Natural killer cell (primary cell): ENCODE measurements around the gene PDE4D. TPM values are rescaled to one million over a fixed set of nuclear protein-coding genes. Genes with fewer than 3 reads are reported as not detected.

Experiments used
- ATAC-seq, 3 donors: fragments of 150-1000 bp in 2 of 3; fragments of 200-7000 bp in 1 of 3; cut with Tn5 transposase; 1 replicate in 1 of 3; 2 replicates in 2 of 3; pipeline ENCODE4 v1.10.0; 2021; ENCODE audit warnings: mild to moderate bottlenecking in 2 of 3, moderate library complexity in 2 of 3
- DNase-seq, 2 donors: peaks; one replicate each; pipeline versions ENCODE4 v3.0.0 to v3.0.0-alpha.2; 2013 to 2021; ENCODE audit warnings: mixed read lengths in 1 of 2
- H3K27ac ChIP-seq: one replicate; pipeline ENCODE4 v1.5.1; 2013; ENCODE audit warnings: mild to moderate bottlenecking, low read length
- H3K27me3 ChIP-seq: one replicate; pipeline ENCODE4 v1.6.1; 2013; ENCODE audit warnings: low read length; ENCODE audit not compliant: control insufficient read depth, insufficient read depth
- H3K36me3 ChIP-seq: one replicate; pipeline ENCODE4 v1.6.1; 2013; ENCODE audit warnings: low read length; ENCODE audit not compliant: control insufficient read depth, insufficient read depth
- H3K4me1 ChIP-seq: one replicate; pipeline ENCODE4 v1.6.1; 2013; ENCODE audit warnings: low read length; ENCODE audit not compliant: control insufficient read depth, insufficient read depth
- H3K4me3 ChIP-seq: one replicate; pipeline ENCODE4 v1.5.1; 2013; ENCODE audit warnings: low read length
- H3K9me3 ChIP-seq: one replicate; pipeline ENCODE4 v1.6.1; 2013; ENCODE audit warnings: low read length; ENCODE audit not compliant: control insufficient read depth, insufficient read depth
- H3K27ac Mint-ChIP-seq, 2 donors: one replicate each; pipeline ENCODE4 v1.8.0; 2022; ENCODE audit warnings: mild to moderate bottlenecking in 2 of 2, mixed read lengths in 2 of 2, moderate library complexity in 1 of 2
- H3K27me3 Mint-ChIP-seq, 2 donors: one replicate each; pipeline ENCODE4 v1.8.0; 2022; ENCODE audit warnings: low read depth in 2 of 2, mixed read lengths in 2 of 2
- H3K36me3 Mint-ChIP-seq: one replicate; pipeline ENCODE4 v1.8.0; 2022; ENCODE audit warnings: mixed read lengths
- H3K4me1 Mint-ChIP-seq, 2 donors: one replicate each; pipeline ENCODE4 v1.8.0; 2022; ENCODE audit warnings: mixed read lengths in 2 of 2
- H3K4me3 Mint-ChIP-seq: one replicate; pipeline ENCODE4 v1.8.0; 2022; ENCODE audit warnings: mild to moderate bottlenecking, moderate library complexity, mixed read lengths
- H3K9me3 Mint-ChIP-seq, 2 donors: one replicate each; pipeline ENCODE4 v1.8.0; 2022; ENCODE audit warnings: mixed read lengths in 2 of 2
- WGBS: methylation state at CpG from one replicate; pipeline ENCODE4 v1.1.7; 2013; ENCODE audit warnings: missing lambda C conversion rate; ENCODE audit not compliant: insufficient coverage; 5-methylcytosine and 5-hydroxymethylcytosine counted together
- intact Hi-C: fragments of 100-400 bp; cut with micrococcal nuclease; formaldehyde crosslinking; loops from one replicate; pipeline ENCODE4 v1.14.2; 2022
- total RNA-seq, 4 donors: library from RNA; stranded (reverse); fragments of 120-200 nt in 1 of 4; gene quantifications; one replicate each; pipeline versions ENCODE4 v1.2.3 to v1.2.4, GENCODE V29; 2013 to 2022
- TF ChIP-seq, protein P1 (sequence below): fragments of 200-600 bp; IDR thresholded peaks from one replicate; pipeline ENCODE4 v1.8.0; 2022; ENCODE audit warnings: antibody characterized with exemption

The PDE4D gene
- total RNA-seq, 3 donors from 2014 or later (not counting 1 experiment from before 2014, with no cell fraction given): 109 to 170 (median 116) TPM

DNA sequence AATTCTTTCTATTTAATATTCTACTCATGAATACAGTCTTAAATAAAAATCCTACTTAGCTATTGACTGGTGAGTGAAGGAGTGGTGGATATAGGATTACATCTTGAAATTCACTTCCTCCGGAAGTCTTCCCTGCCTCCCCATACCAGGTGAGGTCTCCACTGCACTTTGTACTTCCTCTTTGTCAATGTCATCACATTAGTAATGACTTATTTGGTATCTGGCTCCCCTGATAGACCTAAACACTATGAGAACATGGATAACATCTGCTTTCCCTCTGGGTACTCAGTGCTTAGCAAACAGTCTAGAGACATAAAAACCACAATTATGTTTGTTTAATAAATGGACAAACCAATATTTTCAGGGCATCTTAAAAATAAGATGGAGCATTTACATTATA is 532.1 kb downstream of the PDE4D start:
- WGBS: no CpG with 5 or more reads among the region's 1 CpG
- DNase-seq (no peak), ATAC-seq (no peak)
- no peaks in the 10 kb centered on the region for H3K27me3 ChIP-seq
- no peak overlapping the region for H3K27ac ChIP-seq
- no peaks in the 10 kb centered on the region for H3K36me3 ChIP-seq
- H3K27me3 Mint-ChIP-seq: peaks cover 0 to 3% of the 10 kb centered on the region in 2 donors
- intact Hi-C loops: no loop called here
- no peaks in the 10 kb centered on the region for H3K9me3 ChIP-seq
- H3K4me1 Mint-ChIP-seq: peaks cover 24 to 29% of the 10 kb centered on the region in 2 donors
- H3K4me3 Mint-ChIP-seq: no peak overlapping the region
- TF ChIP-seq, protein P1, sequence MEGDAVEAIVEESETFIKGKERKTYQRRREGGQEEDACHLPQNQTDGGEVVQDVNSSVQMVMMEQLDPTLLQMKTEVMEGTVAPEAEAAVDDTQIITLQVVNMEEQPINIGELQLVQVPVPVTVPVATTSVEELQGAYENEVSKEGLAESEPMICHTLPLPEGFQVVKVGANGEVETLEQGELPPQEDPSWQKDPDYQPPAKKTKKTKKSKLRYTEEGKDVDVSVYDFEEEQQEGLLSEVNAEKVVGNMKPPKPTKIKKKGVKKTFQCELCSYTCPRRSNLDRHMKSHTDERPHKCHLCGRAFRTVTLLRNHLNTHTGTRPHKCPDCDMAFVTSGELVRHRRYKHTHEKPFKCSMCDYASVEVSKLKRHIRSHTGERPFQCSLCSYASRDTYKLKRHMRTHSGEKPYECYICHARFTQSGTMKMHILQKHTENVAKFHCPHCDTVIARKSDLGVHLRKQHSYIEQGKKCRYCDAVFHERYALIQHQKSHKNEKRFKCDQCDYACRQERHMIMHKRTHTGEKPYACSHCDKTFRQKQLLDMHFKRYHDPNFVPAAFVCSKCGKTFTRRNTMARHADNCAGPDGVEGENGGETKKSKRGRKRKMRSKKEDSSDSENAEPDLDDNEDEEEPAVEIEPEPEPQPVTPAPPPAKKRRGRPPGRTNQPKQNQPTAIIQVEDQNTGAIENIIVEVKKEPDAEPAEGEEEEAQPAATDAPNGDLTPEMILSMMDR: no peak
- peaks cover 12% of the 10 kb centered on the region for H3K4me1 ChIP-seq
- no peak overlapping the region for H3K27ac Mint-ChIP-seq
- H3K36me3 Mint-ChIP-seq: no peaks in the 10 kb centered on the region
- no peaks in the 10 kb centered on the region for H3K9me3 Mint-ChIP-seq
- H3K4me3 ChIP-seq: no peak overlapping the region

DNA sequence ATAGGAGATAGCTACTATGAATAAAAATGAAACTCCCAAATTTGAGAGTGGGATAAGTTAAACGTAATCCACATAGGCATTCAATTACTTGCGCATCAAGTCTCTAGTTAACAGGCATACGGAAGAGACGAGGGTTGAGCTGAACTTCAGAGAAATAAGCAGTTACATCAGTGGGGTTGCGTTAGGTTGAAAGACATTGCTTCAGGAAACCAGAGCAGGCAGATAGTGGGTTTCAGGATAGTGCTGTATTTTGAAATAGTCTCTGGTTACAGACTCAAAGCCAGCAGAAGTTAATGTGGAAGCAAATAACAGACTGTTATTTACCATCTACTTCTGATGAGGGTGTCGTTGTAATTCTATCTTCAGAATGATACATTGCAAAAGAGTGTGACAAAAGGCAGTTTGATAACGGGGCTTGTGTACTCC is 533.4 kb downstream of the PDE4D start:
- intact Hi-C loops: no loop called here
- ATAC-seq (peak in 1 of 3 donors; percentile 41), DNase-seq (no peak)
- no peaks in the 10 kb centered on the region for H3K36me3 Mint-ChIP-seq
- WGBS: 95% methylated on average over 5 of the region's 7 CpGs
- H3K27me3 Mint-ChIP-seq: peaks cover 0 to 3% of the 10 kb centered on the region in 2 donors
- no peaks in the 10 kb centered on the region for H3K9me3 ChIP-seq
- H3K27ac Mint-ChIP-seq: no peak overlapping the region
- no peaks in the 10 kb centered on the region for H3K9me3 Mint-ChIP-seq
- no peaks in the 10 kb centered on the region for H3K27me3 ChIP-seq
- TF ChIP-seq, protein P1: no peak
- no peak overlapping the region for H3K4me3 Mint-ChIP-seq
- H3K4me1 Mint-ChIP-seq: peaks cover 29 to 31% of the 10 kb centered on the region in 2 donors
- H3K4me1 ChIP-seq: peaks cover 12% of the 10 kb centered on the region
- no peak overlapping the region for H3K27ac ChIP-seq
- no peak overlapping the region for H3K4me3 ChIP-seq
- no peaks in the 10 kb centered on the region for H3K36me3 ChIP-seq

DNA sequence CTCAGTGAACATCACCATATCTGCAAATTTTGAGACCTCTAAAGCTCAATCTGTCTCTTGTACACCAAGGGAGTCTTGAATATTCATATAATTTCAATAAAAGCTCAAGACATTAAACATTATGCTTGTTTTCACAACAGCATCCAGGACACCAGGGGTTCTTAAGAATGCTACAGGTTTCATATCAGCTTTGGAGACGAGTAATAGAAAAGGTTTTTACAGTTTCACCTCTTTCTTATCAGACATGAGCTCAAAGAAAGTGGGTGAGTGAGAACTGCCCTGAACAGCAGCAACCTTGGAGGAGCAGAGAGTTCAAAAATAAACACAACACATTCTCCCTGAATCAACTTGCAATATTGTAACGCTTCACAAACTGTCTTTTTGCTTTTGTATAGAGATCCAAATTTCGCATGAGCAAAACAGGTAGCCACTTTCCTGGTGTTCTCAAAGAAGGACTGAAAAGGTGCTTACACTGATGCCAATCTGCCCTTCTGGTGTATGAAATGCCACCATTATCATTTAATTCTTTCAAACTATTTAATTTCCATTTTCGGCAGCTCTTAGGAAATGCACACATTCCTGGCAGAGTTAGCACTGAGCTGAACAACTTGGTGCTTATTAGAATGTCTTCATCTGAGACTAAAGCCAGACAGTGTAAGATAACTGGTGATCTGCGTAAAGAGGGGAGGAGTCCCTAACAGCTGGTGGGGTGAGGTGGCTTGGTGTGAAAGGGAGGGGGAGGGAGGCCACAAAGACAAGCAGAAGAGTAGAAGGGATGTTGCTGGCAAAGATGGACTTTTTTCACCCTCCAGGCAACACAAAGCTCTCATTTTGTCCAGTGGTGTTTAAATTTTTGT is 535.3 kb downstream of the PDE4D start:
- Histone ChIP-seq H3K9me3 (no peaks in the 10 kb centered on the region), H3K36me3 (no peaks in the 10 kb centered on the region)
- peak overlapping the region; percentile 95 for H3K27ac Mint-ChIP-seq

More for the DNA sequence above, 535.3 kb downstream of the PDE4D start:
- H3K4me1 ChIP-seq: peaks cover 15% of the 10 kb centered on the region
- H3K36me3 Mint-ChIP-seq: no peaks in the 10 kb centered on the region
- no peak overlapping the region for H3K4me3 ChIP-seq
- H3K4me3 Mint-ChIP-seq: peak overlapping the region; percentile 85
- TF ChIP-seq, protein P1: no peak
- peak; percentile 70 to 83 (median 79) for ATAC-seq
- H3K4me1 Mint-ChIP-seq: peaks cover 41% of the 10 kb centered on the region in 2 donors
- H3K27me3 Mint-ChIP-seq: peaks cover 0 to 3% of the 10 kb centered on the region in 2 donors
- 76% methylated on average over 5 of the region's 5 CpGs for WGBS
- peak; percentile 7 to 48 for DNase-seq
- no peaks in the 10 kb centered on the region for H3K9me3 Mint-ChIP-seq
- H3K27ac ChIP-seq: peak overlapping the region; percentile 93
- intact Hi-C loops: loop anchor here (1.0 to 5.0 kb wide), 2 partner anchors 9 to 61 kb away; no protein-coding TSS in a partner anchor
- no peaks in the 10 kb centered on the region for H3K27me3 ChIP-seq
